Fibroblast of mammary gland (primary cell): ENCODE data around the gene LDLRAD4.

Experiments
- DNase-seq: peaks from one replicate; pipeline ENCODE4 v3.0.0-alpha.2; 2010; ENCODE audit warnings: low read depth
- H3K4me3 ChIP-seq: 2 replicates; pipeline ENCODE4 v1.5.1; 2011; ENCODE audit warnings: low read depth, mild to moderate bottlenecking, low read length, moderate library complexity; ENCODE audit not compliant: control insufficient read depth
- TF ChIP-seq, protein P1 (sequence below): conservative IDR thresholded peaks from 2 replicates; pipeline ENCODE4 v1.5.1; 2011; ENCODE audit warnings: low read depth, low read length, inconsistent platforms; ENCODE audit not compliant: control insufficient read depth, insufficient read depth

Gene LDLRAD4

DNA sequence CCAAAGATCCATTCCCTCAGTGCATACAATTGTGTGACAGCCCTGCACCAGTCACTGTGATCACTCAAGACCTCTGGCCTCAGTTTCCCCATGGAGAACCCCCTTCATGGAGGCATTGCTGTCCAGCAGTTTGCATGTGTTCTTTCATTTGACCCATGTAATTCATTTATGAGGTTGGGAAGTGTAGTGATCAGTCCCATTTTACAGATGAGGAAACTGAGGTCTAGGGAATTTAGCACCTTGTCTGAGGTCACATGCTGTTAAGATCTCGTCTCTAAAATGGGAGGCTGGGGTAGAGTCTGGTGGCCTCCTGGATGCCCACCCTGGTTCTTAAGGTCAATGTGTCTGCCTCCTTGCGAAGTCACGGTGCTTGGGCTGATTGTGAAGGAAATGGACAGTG, 19.1 kb downstream of the LDLRAD4 start:
- DNase-seq = no peak
- no peak overlapping the region for H3K4me3 ChIP-seq
- TF ChIP-seq, protein P1, sequence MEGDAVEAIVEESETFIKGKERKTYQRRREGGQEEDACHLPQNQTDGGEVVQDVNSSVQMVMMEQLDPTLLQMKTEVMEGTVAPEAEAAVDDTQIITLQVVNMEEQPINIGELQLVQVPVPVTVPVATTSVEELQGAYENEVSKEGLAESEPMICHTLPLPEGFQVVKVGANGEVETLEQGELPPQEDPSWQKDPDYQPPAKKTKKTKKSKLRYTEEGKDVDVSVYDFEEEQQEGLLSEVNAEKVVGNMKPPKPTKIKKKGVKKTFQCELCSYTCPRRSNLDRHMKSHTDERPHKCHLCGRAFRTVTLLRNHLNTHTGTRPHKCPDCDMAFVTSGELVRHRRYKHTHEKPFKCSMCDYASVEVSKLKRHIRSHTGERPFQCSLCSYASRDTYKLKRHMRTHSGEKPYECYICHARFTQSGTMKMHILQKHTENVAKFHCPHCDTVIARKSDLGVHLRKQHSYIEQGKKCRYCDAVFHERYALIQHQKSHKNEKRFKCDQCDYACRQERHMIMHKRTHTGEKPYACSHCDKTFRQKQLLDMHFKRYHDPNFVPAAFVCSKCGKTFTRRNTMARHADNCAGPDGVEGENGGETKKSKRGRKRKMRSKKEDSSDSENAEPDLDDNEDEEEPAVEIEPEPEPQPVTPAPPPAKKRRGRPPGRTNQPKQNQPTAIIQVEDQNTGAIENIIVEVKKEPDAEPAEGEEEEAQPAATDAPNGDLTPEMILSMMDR = no peak

DNA sequence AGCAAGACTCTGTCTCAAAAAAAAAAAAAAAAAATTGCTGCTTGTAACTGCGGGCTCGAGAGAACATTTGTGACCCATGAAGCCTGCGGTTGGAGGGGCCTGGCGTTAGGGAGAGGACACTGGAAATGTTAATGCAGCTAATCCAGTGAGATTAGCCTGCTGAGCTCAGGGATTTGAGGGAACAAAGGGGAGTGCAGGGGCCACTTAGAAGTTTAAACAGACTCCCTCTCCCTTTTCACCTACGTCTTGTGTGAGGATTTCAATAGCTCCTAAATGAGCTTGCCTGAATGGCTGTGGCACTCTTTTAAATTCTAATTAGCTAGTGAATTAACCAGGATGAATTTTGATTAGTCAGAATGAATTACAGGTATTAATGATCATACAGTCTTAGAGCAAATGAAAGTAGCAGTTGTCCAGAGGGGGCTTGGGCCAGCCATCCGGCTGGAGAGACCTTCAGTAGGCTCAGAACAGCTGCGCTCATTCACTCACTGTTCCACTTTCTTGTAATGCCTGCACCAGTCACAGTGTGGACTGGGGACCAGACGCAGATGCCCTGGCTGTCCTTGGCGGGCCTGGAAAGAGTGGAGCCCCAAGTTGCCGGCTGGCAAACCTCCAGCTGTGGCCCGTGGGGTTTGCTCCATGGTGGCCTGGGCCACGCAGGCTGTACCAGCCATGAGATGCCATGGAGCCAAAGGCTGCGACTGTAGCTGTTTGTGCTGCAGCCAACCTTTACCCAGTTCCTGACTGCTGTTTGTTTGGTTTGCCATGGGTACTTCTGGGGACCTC, 20.8 kb downstream of the LDLRAD4 start:
- H3K4me3 ChIP-seq = no peak overlapping the region
- TF ChIP-seq, protein P1 = no peak
- no peak for DNase-seq

DNA sequence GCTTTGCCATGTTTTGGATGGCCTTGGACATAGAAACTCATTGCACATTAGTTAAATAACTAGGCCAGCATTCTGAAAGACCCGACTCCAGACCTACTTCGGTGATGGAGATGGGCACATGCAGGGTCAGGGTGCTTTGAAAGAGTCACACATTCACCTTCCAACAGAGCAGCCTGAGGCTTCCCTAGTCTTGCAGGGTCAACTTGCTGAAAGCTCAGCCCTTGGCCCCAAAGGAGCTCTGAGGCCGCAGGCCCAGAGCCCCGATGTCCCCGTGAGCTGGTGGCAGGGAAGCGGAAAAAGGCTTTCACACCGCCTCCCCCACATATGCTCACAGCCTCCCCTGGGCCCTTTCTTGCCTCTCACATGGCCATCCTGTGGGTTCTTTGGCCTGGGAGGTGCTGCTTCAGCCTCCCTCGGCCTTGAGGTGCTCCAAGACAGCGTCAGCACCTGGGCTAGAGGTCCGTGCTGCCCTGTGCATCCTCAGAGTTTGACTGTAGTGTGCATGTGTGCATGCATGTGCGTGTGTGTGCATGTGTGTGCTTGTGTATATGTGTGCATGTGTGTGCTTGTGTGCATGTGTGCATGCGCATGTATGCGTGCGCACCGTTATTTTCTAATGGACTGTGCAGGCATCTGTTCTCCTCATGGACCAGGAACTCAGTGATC, 21.6 kb downstream of the LDLRAD4 start:
- TF ChIP-seq, protein P1 = no peak
- H3K4me3 ChIP-seq = no peak overlapping the region
- DNase-seq = no peak

DNA sequence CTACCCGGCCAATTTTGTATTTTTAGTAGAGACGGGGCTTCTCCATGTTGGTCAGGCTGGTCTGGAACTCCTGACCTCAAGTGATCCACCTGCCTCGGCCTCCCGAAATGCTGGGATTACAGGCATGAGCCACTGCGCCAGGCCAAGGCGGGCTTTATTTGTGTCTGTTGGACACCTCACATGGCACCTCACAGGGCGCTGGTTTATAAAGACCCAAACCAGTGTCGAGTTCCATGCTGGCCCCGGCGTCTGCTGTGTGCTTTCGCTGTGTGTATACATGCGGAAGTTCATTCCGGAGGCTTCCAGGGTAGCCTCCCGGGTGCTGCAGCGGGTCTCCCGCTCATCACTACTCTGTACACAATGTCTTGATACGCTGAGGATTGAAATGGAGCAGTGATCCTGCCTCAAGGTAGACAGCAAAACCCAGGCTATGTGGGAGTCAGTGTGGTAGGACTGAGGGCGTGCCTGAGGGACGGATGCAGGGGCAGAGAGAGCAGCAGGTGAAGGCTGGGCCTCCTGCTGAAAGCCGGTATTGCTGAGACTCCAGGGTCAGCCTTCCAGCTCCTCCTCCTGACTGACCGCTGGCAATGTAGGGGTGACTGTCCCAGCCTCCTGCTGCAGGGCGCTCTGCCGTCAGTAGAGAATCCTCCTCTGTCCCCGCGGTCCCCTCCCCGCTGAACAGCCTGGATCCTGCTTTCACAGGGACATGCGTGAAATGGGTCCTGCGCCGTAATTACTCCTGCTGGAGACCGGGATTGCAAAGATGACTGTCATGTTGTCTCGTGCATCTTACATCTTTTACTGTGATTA, 22.7 kb downstream of the LDLRAD4 start:
- no peak for DNase-seq
- TF ChIP-seq, protein P1 = no peak
- H3K4me3 ChIP-seq = no peak overlapping the region

DNA sequence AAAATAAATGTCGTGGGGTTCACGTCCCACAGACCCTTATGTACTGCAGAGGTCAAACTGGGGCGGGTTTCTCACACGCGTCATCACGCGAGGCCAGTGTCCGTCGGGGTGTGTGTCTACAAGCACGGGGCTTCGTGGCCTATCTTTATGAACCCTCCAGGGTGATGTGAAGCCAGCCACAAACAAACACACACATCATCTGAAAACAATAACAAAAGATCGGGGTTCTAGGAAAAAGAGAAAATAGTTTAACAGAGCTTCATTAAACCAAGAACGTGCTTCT, 23.3 kb downstream of the LDLRAD4 start:
- no peak for DNase-seq
- H3K4me3 ChIP-seq = no peak overlapping the region
- TF ChIP-seq, protein P1 = no peak

DNA sequence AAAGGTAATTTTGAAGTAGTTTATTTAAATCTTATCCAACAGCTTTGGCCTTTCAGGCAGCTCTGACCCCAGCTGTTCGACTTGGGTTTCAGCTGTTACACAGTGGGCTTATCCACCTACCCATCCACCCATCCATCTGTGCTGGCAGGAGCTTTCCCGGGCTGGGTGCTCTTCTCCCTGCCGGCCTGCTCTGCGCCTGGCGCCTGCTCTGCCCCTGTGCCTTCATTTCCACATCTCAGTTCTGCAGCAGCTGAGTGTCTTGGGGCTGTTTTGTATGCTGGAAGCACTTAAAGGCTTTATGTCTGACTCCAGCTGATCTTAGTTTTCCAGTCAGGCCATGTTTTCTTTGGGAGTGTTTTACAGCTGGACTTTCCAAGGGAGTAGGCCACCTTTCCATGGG, 24.2 kb downstream of the LDLRAD4 start:
- no peak for DNase-seq
- TF ChIP-seq, protein P1 = no peak
- H3K4me3 ChIP-seq = no peak overlapping the region
